HG03520 (cell line): ENCODE data around the gene ITPK1.

Source experiments
- ATAC-seq: cut with Tn5 transposase; IDR thresholded peaks from one replicate; pipeline ENCODE4 v1.9.1; 2021; ENCODE audit warnings: mild to moderate bottlenecking, moderate library complexity; ENCODE audit not compliant: unreplicated experiment

ITPK1 gene

GRCh38 chr14:93030761-93031160, 85.0 kb downstream of the ITPK1 start:
- ATAC-seq, result no peak

DNA sequence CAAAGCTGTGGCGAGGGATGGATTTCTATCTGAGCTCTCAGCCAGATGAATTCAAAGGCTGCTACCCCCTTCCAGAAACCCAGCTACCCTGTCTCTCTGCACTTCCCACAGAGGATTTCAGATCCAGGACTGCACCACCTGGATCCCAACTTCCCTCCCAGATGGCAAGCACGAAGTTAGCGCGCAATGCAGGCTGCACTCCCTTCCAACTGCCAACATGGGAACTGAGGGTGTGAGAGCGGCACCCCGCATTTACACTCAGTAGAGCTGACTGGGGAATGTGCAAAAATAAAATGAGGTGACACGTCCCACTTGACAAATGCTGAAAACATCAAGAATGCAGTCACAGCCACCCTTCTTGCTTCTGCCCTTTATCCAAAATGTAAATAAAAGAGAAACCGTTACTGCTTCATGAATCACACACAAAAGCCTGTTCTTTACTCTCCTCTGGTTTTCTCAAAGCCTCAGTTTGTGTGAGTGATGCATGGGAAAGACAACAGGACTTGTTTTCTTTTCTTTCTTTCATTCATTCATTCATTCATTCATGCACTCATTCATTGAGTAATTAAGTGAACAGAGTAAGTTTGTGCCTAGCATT, 85.7 kb downstream of the ITPK1 start:
- ATAC-seq, result no peak

- ATAC-seq, result no peak
Observed at GRCh38 chr14:93029417-93029816, 86.3 kb downstream of the ITPK1 start.

GRCh38 chr14:93028724-93029076, 87.0 kb downstream of the ITPK1 start:
- no peak for ATAC-seq

GRCh38 chr14:93027810-93028723, 87.7 kb downstream of the ITPK1 start:
- ATAC-seq, result no peak

DNA sequence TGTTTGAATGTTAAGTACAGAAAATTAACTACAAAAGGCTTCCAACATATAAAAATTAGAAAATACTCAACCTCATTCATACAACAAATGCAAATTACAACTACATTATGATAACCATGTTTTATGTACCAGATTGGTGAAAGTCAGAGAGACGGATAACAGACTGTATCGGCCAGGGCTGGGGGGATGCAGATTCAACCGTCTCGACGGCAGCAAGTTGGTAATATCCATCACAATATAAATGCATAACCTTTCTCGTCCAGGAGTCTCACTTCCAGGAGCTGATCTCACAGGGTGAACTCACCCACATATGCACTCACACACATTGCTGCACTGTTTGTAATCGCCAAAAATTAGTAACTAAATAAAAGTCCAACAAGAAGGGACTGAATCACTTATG, 89.4 kb downstream of the ITPK1 start:
- ATAC-seq, result no peak

DNA sequence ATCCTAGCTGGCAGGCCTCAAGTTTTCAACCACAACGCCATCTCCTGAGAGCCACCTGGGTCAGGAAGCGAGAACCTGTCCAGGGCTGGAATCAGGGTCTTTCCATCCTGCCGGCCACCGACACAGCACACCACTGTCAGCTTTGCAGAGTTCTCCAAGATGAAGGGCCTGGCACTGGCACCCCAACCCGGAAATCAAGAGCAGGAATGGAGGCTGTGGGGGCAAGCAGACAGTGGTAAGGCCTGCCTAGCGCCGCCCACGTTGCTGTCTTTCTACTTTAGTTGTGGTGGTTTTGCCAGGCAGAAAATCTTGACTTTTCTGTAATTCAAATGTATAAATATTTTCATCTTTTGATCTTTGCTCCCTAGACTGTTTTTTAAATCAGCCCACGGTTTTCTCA, 90.7 kb downstream of the ITPK1 start:
- no peak for ATAC-seq

- ATAC-seq, result no peak
Observed at GRCh38 chr14:93024493-93024892, 91.2 kb downstream of the ITPK1 start.

- no peak for ATAC-seq
Observed at GRCh38 chr14:93023802-93024434, 91.8 kb downstream of the ITPK1 start.

GRCh38 chr14:93023039-93023438, 92.7 kb downstream of the ITPK1 start:
- no peak for ATAC-seq

- no peak for ATAC-seq
Observed at GRCh38 chr14:93019970-93020369, 95.8 kb downstream of the ITPK1 start.

DNA sequence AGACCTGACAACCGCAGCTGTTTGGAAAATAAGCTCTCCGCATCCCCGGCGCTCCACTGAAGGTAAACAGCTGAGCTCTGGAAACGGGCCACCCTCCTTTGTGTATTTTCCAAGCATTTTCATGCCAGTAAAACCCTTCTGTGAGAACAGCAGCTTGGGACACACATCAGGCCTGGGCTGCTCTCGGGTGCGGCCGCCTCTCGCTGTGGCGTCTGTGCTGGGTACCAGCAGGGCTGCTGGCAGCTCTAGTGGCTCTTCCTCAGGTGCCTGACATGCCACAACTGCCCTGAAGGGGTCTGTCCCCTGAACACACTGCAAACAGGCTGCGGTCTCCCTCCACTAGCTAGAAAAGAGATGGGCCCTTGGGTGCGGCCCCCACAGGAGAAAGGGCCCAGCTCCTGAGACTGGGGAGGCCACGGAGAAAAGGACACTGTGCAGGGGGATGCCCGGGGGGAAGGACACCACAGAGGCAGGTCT, 96.3 kb downstream of the ITPK1 start:
- no peak for ATAC-seq

- no peak for ATAC-seq
Observed at GRCh38 chr14:93018366-93018765, 97.4 kb downstream of the ITPK1 start.

DNA sequence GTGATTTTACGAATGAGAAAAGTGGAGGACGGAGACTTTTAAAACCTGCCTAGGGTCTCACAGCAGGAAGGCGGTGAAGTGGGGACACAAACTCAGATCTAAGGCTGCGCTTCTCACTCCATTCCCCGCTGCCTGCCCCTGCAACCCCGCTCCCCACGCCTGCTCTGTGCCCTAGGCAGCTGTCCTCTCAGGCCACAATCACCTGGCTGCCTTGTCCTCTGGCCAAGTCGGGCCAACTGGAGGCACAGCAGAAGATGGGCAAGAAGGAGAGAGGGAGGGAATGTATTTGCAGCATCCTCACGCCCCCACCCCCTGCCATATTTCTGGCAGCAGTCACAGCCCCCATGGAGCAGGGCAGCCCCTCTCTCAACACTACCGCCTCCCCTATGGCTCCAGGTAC, 97.8 kb downstream of the ITPK1 start:
- ATAC-seq, result no peak

- no peak for ATAC-seq
Observed at GRCh38 chr14:93017301-93017797, 98.4 kb downstream of the ITPK1 start.

GRCh38 chr14:93016275-93016845, 99.4 kb downstream of the ITPK1 start:
- no peak for ATAC-seq

DNA sequence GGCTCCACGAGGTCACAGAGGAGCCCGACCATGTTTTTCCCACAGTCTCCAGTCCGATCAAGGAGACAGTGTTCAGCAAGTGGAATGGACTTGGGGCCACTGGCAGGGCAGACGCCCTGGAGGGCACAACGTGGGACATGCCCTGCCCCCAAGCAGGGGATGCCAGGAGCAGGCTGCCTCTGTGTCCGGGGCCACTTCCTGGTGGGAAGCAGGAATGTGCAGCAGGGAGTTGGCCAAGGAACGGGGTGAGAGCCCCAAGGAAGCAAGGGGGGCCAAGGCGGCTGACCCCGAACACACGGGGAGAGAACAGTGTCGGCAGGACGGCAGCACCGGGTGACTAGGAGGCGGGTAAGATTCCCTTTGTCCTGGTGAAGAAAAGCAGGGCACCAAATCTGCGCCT, 100.2 kb downstream of the ITPK1 start:
- ATAC-seq, result no peak

GRCh38 chr14:93015064-93015463, 100.7 kb downstream of the ITPK1 start:
- no peak for ATAC-seq

- no peak for ATAC-seq
Observed at GRCh38 chr14:93014058-93015023, 101.4 kb downstream of the ITPK1 start.
